HepG2 (cell line): ENCODE results near the gene MADD. TPM values are rescaled to one million over a fixed set of nuclear protein-coding genes. Genes with fewer than 3 reads are reported as not detected.

ENCODE experiments used
- BORCS8-MEF2B ChIP-seq: sonication (generic); formaldehyde crosslinking; IDR thresholded peaks from 2 replicates; pipeline ENCODE4 v1.8.0; 2022; ENCODE audit warnings: mild to moderate bottlenecking, missing genetic modification reagents
- CREBL2 ChIP-seq: sonication (generic); formaldehyde crosslinking; IDR thresholded peaks from 2 replicates; pipeline ENCODE4 v1.8.1; 2023; ENCODE audit warnings: missing genetic modification reagents, mild to moderate bottlenecking, borderline replicate concordance
- DNMT3B ChIP-seq: conservative IDR thresholded peaks from 2 replicates; pipeline ENCODE4 v1.6.1; 2016; ENCODE audit warnings: missing biosample characterization, control low read depth
- FOXC1 ChIP-seq: sonication (generic); formaldehyde crosslinking; IDR thresholded peaks from 2 replicates; pipeline ENCODE4 v1.8.0; 2022; ENCODE audit warnings: mild to moderate bottlenecking, missing genetic modification reagents, borderline replicate concordance
- HMGA1 ChIP-seq: sonication (generic); formaldehyde crosslinking; conservative IDR thresholded peaks from 2 replicates; pipeline ENCODE4 v1.4.0; 2020; ENCODE audit warnings: missing genetic modification reagents
- HNRNPL ChIP-seq: fragments of 200-400 bp; formaldehyde crosslinking; IDR thresholded peaks from 2 replicates; pipeline ENCODE4 v1.6.1; 2017; ENCODE audit warnings: mild to moderate bottlenecking, low read depth, low read length
- IKZF5 ChIP-seq: IDR thresholded peaks from 2 replicates; pipeline ENCODE4 v1.6.1; 2018; ENCODE audit warnings: missing genetic modification reagents, mild to moderate bottlenecking, missing compliant biosample characterization
- JUND ChIP-seq: sonication (generic); formaldehyde crosslinking; IDR thresholded peaks from 2 replicates; pipeline ENCODE4 v1.8.0; 2022; ENCODE audit warnings: mild to moderate bottlenecking, missing genetic modification reagents
- PPARG ChIP-seq: conservative IDR thresholded peaks from 2 replicates; pipeline ENCODE4 v1.6.1; 2016; ENCODE audit warnings: missing biosample characterization, missing genetic modification reagents
- PTBP1 ChIP-seq: fragments of 200-400 bp; formaldehyde crosslinking; IDR thresholded peaks from 2 replicates; pipeline ENCODE4 v1.6.1; 2018; ENCODE audit warnings: low read length, low read depth; ENCODE audit not compliant: poor library complexity, severe bottlenecking
- XRCC5 ChIP-seq: fragments of 200-400 bp; formaldehyde crosslinking; optimal IDR thresholded peaks from 2 replicates; pipeline ENCODE3; 2017; ENCODE audit warnings: mild to moderate bottlenecking, low read length
- ZNF333 ChIP-seq: sonication (generic); formaldehyde crosslinking; IDR thresholded peaks from 2 replicates; pipeline ENCODE4 v1.4.0; 2020; ENCODE audit warnings: mild to moderate bottlenecking, missing genetic modification reagents, borderline replicate concordance
- ZNF343 ChIP-seq: sonication (generic); formaldehyde crosslinking; IDR thresholded peaks from 2 replicates; pipeline ENCODE4 v1.4.0; 2020; ENCODE audit warnings: mild to moderate bottlenecking, missing genetic modification reagents
- ZNF350 ChIP-seq: sonication (generic); formaldehyde crosslinking; IDR thresholded peaks from 2 replicates; pipeline ENCODE4 v1.4.0; 2020; ENCODE audit warnings: mild to moderate bottlenecking, low read depth, missing genetic modification reagents, borderline replicate concordance
- ZNF543 ChIP-seq: sonication (generic); formaldehyde crosslinking; IDR thresholded peaks from 2 replicates; pipeline ENCODE4 v1.4.0; 2020; ENCODE audit warnings: mild to moderate bottlenecking, missing genetic modification reagents
- ZNF605 ChIP-seq: sonication (generic); formaldehyde crosslinking; IDR thresholded peaks from 2 replicates; pipeline ENCODE4 v1.8.0; 2022; ENCODE audit warnings: mild to moderate bottlenecking, missing genetic modification reagents
- ZNF775 ChIP-seq: sonication (generic); formaldehyde crosslinking; IDR thresholded peaks from 2 replicates; pipeline ENCODE4 v1.4.0; 2020; ENCODE audit warnings: missing genetic modification reagents, mild to moderate bottlenecking, moderate library complexity, borderline replicate concordance
- ZNF879 ChIP-seq: sonication (generic); formaldehyde crosslinking; IDR thresholded peaks from 2 replicates; pipeline ENCODE4 v1.8.1; 2023; ENCODE audit warnings: missing genetic modification reagents
- polyA plus RNA-seq, 8 experiments: library from polyadenylated mRNA; depleted of rRNA in 3 of 8; stranded (reverse) in 7 of 8; unstranded in 1 of 8; fragments of >200 nt; fragmentation: Illumina TruSeq in 4 of 8; extraction: Trizol in 4 of 8; gene quantifications; 2 replicates each; pipeline versions ENCODE4 v1.2.1 to v1.2.3, GENCODE V29; 2011 to 2016; ENCODE audit warnings: low read depth in 4 of 8, missing spikeins in 1 of 8, mixed read lengths in 1 of 8; ENCODE audit not compliant: insufficient read depth in 1 of 8
- total RNA-seq, 5 experiments: library from RNA; depleted of rRNA; stranded (reverse); fragments of >200 nt; fragmentation: Illumina TruSeq; extraction: Trizol; gene quantifications; 2 replicates each; pipeline ENCODE4 v1.2.3, GENCODE V29; 2016; ENCODE audit warnings: low read depth in 1 of 5
- TF ChIP-seq, protein P1 (sequence below): sonication (generic); formaldehyde crosslinking; IDR thresholded peaks from 2 replicates; pipeline ENCODE4 v1.8.0; 2022; ENCODE audit warnings: missing genetic modification reagents, low read depth, mild to moderate bottlenecking, borderline replicate concordance
- TF ChIP-seq, protein P2 (sequence below): IDR thresholded peaks from 2 replicates; pipeline ENCODE4 v1.6.1; 2016; ENCODE audit warnings: missing biosample characterization, missing genetic modification reagents, low read depth
- TF ChIP-seq, protein P3 (sequence below): sonication (generic); formaldehyde crosslinking; IDR thresholded peaks from 2 replicates; pipeline ENCODE4 v1.4.0; 2020; ENCODE audit warnings: mild to moderate bottlenecking, missing genetic modification reagents, borderline replicate concordance
- TF ChIP-seq, protein P4 (sequence below): sonication (generic); formaldehyde crosslinking; IDR thresholded peaks from 2 replicates; pipeline ENCODE4 v1.4.0; 2020; ENCODE audit warnings: missing genetic modification reagents, borderline replicate concordance

The MADD gene
- total and polyA plus RNA-seq, 2 of the 13 experiments (the other 11 are each of a cell fraction or from before 2014, with no cell fraction given), result 18.0 to 29.2 TPM

DNA sequence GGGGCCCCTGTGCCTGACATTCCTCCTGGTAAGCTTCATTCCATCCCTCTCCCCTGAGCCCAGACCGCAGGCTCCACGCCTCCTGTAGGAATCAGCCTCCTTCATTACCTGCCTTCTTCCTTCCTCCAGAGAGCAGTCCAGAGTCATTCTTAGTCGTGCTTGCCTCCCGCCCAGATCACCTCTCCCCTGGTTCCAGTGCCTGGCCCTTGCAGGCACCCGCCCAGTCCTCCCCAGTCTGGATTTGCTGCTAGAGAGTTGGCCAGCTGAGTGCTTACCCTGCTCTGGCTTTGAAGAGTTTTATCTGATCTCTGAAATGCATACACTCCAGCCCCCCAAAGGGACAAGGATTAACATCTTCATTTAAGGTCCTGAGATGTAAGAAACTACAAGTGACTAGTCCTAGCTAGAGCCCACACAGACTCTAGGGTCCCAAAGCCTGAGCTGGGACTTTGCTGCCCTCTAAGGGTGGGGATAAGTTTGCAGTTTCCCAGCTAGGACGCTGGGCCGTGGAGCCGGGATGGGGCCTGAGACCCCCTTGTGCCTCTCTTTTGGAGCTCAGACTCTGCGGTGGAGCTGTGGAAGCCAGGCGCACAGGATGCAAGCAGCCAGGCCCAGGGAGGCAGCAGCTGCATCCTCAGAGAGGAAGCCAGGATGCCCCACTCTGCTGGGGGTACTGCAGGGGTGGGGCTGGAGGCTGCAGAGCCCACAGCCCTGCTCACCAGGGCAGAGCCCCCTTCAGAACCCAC, 10.5 kb upstream of the MADD start (continued):
- TF ChIP-seq ZNF350 (0 out of 2 replicates have a peak, but pooled peaks have one; percentile 29), HMGA1 (CRISPR knock-in tag) (no peak), PPARG (CRISPR knock-in tag) (peak; percentile 45; the same call in 1 of the 2 replicates), HNRNPL (no peak), ZNF605 (no peak), ZNF343 (CRISPR knock-in tag) (no peak), IKZF5 (CRISPR knock-in tag) (no peak), JUND (no peak), ZNF543 (CRISPR knock-in tag) (no peak), ZNF775 (no peak), BORCS8-MEF2B (no peak), ZNF879 (no peak), PTBP1 (no peak), CREBL2 (CRISPR knock-in tag) (no peak), DNMT3B (CRISPR knock-in tag) (no peak), ZNF333 (CRISPR knock-in tag) (no peak), FOXC1 (0 out of 2 replicates have a peak, but pooled peaks have one; percentile 65), XRCC5 (peak; percentile 51)
- TF ChIP-seq, protein P1, sequence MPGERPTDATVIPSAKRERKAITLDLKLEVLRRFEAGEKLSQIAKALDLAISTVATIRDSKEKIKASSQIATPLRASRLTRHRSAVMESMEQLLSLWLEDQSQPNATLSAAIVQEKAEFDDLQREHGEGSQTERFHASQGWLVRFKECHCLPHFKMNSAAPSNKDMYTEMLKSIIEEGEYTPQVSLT, result no peak
- TF ChIP-seq, protein P2, sequence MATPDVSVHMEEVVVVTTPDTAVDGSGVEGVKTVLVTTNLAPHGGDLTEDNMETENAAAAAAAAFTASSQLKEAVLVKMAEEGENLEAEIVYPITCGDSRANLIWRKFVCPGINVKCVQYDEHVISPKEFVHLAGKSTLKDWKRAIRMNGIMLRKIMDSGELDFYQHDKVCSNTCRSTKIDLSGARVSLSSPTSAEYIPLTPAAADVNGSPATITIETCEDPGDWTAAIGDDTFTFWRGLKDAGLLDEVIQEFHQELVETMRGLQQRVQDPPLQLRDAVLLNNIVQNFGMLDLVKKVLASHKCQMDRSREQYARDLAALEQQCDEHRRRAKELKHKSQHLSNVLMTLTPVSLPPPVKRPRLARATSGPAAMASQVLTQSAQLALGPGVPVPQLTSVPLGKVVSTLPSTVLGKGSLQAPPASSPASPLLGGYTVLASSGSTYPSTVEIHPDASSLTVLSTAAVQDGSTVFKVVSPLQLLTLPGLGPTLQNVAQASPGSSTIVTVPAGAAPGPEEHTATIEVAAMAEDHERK (CRISPR knock-in tag), result no peak
- TF ChIP-seq, protein P3, sequence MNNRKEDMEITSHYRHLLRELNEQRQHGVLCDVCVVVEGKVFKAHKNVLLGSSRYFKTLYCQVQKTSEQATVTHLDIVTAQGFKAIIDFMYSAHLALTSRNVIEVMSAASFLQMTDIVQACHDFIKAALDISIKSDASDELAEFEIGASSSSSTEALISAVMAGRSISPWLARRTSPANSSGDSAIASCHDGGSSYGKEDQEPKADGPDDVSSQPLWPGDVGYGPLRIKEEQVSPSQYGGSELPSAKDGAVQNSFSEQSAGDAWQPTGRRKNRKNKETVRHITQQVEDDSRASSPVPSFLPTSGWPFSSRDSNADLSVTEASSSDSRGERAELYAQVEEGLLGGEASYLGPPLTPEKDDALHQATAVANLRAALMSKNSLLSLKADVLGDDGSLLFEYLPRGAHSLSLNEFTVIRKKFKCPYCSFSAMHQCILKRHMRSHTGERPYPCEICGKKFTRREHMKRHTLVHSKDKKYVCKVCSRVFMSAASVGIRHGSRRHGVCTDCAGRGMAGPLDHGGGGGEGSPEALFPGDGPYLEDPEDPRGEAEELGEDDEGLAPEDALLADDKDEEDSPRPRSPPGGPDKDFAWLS, result no peak
- TF ChIP-seq, protein P4, sequence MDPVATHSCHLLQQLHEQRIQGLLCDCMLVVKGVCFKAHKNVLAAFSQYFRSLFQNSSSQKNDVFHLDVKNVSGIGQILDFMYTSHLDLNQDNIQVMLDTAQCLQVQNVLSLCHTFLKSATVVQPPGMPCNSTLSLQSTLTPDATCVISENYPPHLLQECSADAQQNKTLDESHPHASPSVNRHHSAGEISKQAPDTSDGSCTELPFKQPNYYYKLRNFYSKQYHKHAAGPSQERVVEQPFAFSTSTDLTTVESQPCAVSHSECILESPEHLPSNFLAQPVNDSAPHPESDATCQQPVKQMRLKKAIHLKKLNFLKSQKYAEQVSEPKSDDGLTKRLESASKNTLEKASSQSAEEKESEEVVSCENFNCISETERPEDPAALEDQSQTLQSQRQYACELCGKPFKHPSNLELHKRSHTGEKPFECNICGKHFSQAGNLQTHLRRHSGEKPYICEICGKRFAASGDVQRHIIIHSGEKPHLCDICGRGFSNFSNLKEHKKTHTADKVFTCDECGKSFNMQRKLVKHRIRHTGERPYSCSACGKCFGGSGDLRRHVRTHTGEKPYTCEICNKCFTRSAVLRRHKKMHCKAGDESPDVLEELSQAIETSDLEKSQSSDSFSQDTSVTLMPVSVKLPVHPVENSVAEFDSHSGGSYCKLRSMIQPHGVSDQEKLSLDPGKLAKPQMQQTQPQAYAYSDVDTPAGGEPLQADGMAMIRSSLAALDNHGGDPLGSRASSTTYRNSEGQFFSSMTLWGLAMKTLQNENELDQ (CRISPR knock-in tag), result no peak
